HG03521 (cell line): ENCODE measurements around the gene CPNE4.

Experiments used
- ATAC-seq: cut with Tn5 transposase; IDR thresholded peaks from one replicate; pipeline ENCODE4 v1.9.1; 2021; ENCODE audit warnings: mild to moderate bottlenecking, moderate library complexity; ENCODE audit not compliant: unreplicated experiment

CPNE4 gene

DNA sequence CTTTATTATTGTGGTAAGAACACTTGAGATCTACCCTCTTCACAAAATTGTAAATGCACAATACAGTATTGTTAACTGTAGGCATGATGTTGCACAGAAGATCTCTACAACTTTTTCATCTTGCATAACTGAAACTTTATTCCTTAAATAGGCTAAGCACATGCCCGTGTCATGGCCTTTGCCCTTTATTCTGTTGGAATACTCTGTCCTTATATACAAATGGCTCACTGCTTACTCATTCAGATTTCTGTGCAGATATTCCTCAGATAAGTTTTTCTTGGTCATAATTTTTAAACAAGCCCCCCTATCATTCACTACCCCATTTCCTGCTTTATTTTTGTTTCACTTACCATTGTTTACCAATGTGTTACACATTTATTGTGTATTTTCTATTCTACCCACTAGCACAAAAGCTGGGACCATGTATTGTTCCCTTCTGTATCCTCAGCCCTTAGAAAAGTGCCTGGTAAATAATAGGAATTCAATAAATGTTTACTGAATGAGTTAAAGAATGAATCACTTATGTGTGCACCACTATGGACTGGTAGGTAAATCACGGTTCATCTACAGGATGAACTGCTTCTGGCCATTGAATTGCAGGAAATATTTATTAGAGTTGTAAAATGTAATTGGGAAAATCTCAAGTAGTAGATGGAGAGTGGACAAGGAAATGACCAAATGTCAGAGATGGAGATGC is 151.0 kb downstream of the CPNE4 start:
- ATAC-seq: no peak

GRCh38 chr3:131883086-131883485 is 151.7 kb downstream of the CPNE4 start:
- ATAC-seq: no peak

DNA sequence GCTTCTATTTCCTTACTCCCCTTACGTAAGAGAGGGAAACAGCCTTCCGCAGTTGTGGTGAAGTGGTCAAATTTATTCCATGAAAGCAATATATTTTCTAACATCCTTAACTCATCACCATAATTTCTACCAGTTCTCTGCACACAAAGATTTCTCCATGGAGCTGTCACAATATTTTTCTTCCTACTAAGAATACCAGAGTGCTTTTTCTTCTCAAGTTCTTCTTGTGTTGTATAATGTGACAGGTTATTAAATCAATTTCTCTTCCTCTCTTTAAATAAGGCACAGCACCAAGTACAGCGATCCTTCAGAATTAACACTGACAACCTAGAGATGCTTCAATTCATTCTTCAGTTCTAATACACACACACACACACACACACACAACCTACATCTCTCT is 153.0 kb downstream of the CPNE4 start:
- no peak for ATAC-seq

DNA sequence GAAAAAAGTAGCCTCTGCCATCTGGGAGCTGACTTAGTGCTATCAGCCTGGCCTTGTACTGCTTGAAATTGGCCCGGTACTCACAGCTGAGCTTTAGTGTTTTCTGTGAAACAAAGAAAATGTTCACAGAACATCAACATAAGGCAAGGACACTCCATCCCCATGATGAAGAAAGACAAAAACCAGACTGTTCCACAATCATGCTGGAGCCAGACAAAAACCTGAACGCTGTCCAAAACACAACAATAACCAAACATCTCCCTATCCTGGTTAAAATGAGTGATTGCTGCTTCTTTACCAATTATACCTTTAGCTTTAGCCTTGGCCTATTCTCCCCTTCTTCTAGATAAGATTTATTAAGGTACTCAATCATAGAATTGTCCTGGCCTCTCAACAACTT is 153.9 kb downstream of the CPNE4 start:
- no peak for ATAC-seq

DNA sequence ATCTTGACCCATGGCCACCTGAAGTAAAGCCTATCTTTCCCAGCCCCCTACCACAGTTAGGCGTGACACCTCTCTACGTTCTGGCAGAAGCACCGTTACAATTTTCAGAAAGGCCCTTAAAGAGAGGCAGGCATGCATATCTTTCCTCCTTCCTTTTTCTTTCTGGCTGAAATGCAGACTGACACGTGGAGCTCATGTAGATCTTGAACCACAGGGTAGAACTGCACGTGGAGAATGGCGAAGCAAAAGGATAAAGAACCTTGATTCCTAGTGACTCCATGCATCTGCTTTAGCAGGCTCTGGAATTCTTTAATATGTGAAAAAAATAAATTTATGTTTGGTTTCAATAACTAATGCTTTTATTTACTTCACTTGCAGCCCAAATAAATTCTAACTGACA is 166.6 kb downstream of the CPNE4 start:
- ATAC-seq: no peak

GRCh38 chr3:131856171-131856570 is 178.6 kb downstream of the CPNE4 start:
- ATAC-seq: no peak

GRCh38 chr3:131850223-131850622 is 184.6 kb downstream of the CPNE4 start:
- ATAC-seq: no peak

DNA sequence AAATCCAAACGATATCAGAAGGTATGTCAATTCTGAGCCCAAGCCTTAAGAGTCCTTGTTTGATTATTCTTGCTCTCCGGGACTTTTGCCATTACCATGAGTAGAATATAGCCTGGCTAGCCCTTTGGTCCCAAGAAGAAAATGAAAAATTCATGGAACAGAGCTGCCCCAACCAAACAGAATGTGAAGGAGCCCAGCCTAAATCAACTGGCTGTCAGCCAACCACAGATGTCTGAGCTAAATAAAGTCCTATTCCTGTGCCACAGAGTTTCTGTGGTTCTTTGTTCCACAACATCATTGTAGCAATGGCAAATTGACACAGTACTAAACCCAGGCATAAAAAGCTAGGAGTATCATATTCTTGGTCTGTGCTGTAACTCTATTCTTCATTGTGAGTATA is 185.2 kb downstream of the CPNE4 start:
- ATAC-seq: no peak

GRCh38 chr3:131847966-131848510 is 186.8 kb downstream of the CPNE4 start:
- no peak for ATAC-seq

DNA sequence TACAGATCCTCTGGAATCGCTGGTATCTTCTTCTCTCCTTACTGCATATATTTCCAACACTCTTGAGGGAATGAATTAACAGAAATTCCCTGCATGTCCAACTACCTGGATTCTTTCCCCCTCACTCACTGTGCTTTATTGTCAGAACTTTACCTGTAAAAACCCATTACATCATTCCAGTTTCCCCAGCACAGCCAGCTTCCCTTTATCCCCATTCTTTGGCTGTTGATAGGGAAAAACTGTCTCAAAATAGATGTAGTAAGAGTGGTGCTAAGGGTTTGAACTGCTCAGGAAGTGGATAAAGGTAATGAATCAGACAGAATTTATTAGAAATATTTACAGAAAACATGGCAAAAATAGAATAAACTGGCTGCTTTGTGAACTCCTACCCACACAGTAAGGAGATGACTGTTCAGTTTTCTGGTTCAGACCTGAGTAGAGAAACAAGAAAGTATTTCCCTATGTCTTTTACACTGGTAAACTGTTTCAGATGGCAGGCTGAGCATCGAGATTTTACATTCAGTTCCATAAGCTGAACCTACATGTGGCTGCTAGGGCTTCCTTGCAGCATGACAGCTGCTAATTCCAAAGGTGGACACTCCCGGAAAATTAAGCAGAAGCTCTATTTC is 188.4 kb downstream of the CPNE4 start:
- no peak for ATAC-seq

GRCh38 chr3:131843174-131843573 is 191.6 kb downstream of the CPNE4 start:
- no peak for ATAC-seq

DNA sequence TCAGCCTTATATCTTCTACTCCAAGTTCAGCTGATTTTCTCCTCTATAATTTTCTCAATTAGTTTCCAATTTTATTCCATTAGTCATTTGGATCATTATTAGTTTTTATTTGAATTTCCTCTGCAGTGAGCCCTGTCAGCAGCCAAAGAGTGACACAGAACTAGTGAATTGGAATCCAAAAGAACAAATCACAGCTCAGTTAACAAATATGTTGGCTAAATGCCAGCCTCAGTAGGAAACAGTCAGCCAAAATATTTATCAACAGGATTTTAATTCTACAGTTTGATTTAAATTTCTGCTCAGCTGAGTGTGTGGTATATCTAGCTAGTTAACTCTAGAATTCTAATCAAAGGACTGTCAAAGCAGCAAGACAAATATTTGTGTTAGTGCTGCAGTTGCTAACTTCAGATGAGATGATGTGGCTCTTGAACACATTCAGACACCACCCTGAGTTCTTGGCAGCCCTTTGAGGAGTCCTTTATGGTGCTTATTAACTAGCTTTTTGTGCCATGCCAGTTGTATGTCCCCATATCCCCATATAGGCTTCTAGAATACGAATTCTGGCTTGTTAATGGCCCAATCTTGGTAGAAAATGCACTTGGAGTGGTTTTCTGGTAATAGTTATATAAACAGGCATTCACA is 194.5 kb downstream of the CPNE4 start:
- no peak for ATAC-seq

DNA sequence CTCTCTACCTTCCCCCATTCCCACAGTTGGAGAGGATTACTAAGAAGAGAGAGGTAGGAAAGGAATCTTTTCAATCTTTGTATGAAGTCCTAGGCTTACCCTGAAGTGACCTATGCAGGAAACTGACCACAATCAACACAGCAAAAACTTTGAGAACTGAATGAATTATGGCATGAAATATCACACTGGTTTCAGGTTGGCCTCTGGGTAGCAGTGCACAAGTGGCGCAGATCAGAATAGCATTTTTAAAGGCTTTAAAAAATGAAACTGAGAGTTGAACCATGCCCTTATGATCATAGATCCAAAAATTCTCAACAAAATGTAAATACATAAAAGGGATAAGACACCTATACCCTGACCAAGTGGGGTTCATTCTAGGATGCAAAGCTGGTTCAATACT is 198.9 kb downstream of the CPNE4 start:
- no peak for ATAC-seq

DNA sequence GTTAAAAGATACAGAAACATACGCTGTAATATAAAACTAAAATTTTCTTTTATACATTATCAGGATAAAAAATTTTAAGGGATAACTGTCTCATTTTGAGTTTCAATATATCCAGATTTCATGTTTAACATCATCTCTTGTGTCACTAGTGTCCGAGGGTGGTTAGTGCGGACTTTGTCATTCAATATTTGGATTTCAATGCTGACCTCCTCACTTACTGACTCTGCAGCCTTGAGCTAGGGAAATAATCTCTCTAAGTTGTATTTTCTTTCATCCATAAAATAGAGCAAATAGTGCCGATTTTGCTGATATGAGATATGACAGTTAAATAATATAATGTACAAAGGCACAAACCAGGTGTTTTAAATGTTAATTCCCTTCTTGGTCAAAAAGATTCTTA is 203.2 kb downstream of the CPNE4 start:
- no peak for ATAC-seq

- no peak for ATAC-seq
These were observed 213.5 kb downstream of the CPNE4 start for GRCh38 chr3:131821191-131821762.

DNA sequence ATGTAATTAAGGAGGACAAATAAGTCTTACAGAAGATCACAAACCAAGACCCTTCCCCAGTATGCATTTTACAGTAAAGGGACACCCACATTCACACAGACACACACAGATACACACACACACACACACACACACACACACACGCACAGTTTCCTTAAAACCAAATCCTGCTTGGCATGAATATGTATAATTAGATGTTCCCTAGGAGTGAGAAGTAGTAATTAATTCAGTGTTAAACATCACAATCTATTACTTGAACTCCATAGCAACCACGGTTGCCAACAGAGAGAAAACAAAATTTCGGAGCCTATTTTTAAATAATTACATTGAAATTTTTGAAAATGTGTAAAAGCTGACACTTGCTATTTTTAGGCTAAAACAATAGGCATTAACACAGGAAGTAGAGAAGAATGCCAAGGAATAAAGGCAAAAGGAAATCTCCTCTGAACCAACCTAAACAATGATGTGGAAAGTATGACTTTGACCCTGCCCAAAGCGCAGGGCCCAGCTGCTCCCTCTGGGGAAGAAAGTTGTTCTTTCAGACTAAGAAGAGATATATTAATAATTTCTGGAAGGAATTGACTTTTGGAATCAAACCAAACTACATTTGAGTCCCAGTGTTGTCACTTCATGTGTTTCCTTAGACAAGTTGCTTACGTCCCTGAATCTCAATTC is 215.3 kb downstream of the CPNE4 start:
- no peak for ATAC-seq

GRCh38 chr3:131812433-131812832 is 222.4 kb downstream of the CPNE4 start:
- ATAC-seq: no peak

DNA sequence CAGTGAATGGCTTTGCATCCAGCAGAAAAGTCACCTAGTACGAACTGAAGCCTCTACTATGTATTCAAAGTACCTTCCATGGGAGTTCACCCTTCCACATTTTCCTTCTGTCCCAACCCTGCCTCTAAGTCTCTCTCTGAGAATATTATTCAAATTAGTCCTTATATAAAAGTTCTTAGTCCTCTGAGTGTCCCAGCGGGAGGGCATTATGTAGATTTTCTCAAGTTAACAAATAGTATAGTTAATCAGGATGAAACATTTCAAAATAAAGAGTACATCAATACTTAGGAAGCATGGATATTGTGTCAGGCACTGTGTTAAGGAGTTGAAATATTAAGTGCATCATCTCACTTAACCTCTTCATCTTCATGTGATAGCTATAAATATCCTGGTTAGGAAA is 223.3 kb downstream of the CPNE4 start:
- no peak for ATAC-seq

DNA sequence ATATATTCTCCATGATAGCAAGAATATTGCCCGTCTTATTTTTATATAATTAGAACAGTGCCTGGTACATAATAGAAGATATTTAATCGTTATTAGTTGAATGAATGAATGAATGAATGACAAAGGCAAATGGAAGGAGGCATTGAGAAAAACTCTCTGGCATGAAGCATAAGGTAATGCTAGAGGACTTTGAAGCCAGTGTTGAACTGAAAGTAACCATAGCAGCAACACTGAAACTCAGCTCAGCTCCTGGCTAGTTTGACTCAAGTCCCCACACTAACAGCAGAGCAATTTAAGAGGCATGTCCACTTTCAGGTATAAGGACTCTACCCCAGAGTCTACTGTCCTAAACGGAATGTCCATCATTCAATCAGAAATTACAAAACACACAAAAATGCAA is 227.0 kb downstream of the CPNE4 start:
- ATAC-seq: no peak

DNA sequence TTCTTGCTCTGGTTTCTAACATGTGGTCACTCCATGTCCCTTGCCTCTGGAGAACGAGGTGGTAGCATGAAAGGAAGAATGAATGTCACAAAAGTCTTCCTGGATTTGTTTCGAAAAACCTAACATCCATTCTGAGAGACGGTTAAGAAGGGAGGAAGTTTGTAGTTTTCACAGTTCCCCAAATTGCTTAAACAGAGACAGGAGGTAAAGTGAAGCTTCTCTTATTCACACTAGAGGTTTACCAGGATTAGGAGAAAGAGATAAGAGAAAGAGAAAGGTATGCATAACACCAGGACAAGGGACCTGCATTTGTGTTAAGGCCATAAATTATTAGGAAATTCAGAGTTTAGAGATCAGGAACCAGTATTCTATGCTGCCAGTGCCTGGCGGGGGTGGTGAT is 228.1 kb downstream of the CPNE4 start:
- ATAC-seq: no peak

DNA sequence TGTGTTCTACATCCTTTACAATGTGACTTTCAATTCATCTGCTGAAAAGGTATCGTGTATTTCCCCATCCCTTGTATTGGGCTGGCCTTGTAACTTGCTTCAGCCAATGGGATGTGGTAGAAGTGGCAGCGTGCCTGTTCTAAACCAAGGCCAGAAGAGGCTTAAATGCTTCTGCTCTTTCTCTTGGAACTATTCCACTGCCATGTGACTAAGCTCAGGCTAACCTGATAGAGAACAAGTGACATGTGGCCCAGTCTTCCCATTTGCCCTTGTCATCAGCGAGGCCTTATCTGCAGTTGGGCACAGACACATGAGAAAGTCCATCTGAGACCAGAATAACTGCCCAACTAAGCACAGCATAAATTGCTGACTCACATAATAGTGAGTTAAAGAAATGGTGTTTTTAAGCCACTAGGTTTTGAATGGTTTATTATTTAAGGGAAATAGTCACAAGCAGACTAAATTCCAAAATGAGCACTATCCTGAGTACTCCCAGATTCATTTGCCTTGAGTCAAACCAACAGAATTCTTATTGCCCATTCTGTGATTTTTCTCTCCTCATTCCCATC is 230.2 kb downstream of the CPNE4 start:
- no peak for ATAC-seq
